Loucy (cell line): ENCODE results near the gene PAAF1.

Experiments
- CTCF ChIP-seq: fragments of 200-600 bp; sonication (generic); conservative IDR thresholded peaks from 2 replicates; pipeline ENCODE4 v1.5.1; 2014; ENCODE audit warnings: mild to moderate bottlenecking, antibody characterized with exemption, low read length
- EZH2phosphoT487 ChIP-seq: fragments of 200-600 bp; IDR thresholded peaks from 2 replicates; pipeline ENCODE4 v1.6.1; 2018; ENCODE audit warnings: antibody characterized with exemption, mild to moderate bottlenecking, moderate library complexity, borderline replicate concordance

DNA sequence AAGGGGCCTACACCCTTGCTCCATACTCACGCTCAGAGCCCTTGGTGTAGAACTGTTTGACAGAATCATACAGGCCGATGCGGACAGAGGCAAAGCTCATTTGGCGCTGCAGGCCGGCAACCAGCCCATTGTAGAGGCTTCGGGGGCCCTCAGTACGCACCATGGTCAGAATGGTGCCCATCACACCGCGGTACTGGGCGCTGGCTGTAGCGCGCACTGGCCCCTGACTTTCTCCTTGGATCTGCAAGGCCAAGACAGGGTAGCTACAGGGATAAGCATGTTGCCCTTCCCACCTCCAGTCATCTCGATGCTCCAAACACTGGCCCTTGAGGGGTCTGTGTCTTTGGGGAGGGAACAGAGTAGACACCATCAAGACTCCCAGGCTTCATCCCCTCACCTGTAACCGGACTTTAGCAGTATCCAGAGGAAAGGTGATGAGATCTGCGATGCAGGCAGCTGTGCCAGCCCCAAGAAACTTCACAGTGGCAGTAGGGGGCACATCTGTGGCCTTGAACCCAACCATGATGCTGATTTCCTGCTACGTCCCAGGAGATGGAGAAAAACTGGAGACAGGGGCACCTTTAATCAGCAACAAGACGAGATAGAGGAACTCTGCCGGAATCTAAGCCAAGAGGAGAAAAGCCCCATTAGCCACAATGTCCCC, 101.2 kb downstream of the PAAF1 start:
- TF ChIP-seq CTCF (no peak), EZH2phosphoT487 (no peak)
